HG03342 (cell line): Measurements from ENCODE around the gene FRY.

Experiments
- ATAC-seq: cut with Tn5 transposase; IDR thresholded peaks from one replicate; pipeline ENCODE4 v1.9.1; 2021; ENCODE audit warnings: mild to moderate bottlenecking, moderate library complexity; ENCODE audit not compliant: unreplicated experiment

The FRY gene

DNA sequence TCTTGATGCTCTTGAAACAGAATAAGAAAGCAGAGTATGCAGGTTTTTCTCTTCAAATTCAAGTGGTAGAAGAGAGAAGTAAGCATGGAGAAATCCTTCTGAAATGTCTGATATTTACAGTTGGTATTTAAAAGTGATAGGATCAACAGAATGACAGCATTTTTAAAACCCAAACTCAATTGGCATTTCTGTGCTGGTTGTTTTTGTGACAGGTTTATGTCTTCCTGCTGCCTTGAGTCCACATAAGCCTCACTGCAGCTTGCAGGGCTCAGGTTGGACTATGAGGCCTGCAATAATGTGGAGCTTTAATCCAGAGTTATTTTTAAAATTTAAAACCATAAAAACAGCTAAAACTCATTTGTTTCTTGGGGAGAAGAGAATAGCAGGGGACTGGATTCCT, 178.5 kb downstream of the FRY start:
- no peak for ATAC-seq

DNA sequence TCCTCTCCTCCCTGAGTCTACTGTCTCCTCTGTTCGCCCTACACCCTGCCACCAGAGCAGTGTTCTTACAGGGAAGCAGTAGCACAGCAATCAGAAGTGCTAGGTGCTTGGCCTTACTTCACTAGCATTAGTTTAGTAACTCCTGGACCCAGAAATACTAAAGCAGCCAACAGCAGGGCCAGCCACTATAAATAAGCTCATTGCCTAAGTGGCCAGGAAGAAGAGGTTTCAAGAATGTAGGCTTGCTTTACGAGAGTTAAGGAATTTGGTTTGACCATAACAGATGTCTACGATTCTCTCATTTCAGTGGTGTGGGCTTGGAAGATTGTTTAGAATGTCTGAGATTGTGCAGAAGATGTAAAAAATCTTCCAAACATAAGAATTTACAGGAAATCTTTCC, 180.2 kb downstream of the FRY start:
- ATAC-seq: no peak

DNA sequence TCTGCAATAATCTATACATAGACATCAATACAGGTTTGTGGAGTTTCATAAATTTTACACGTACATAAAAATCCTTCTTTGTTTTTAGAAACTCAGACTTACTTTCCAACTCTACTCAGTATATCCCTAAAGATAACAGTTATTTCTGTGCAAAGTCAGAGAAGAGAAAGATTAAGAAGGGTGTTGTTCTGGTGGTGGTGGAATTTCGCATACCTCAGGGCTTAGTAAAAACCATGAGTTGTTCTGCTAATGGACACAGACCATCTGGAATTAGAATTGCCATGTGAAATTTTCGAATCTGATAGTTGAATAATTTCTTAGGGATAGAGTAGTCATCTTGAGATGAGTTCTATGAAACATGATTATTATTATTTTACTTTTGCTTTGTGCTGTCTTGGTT, 180.8 kb downstream of the FRY start:
- no peak for ATAC-seq

DNA sequence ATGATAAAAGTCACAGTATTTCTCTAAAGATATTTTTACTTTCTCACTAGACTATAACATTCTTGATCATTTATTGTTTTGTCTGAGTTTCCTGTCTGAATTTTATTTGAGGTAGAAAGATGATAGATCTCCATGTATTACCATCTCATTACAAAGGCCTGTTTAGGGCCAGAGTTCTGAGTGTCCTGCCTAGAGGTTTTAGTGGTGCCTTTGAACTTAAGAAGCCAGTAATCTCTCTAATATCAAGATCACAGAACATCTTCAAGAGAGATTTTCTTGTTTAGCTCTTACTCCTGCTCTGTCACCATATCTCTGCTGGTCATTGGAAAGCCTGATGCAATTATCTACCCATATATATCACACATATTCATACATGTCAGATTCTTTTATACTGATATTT, 182.1 kb downstream of the FRY start:
- no peak for ATAC-seq

DNA sequence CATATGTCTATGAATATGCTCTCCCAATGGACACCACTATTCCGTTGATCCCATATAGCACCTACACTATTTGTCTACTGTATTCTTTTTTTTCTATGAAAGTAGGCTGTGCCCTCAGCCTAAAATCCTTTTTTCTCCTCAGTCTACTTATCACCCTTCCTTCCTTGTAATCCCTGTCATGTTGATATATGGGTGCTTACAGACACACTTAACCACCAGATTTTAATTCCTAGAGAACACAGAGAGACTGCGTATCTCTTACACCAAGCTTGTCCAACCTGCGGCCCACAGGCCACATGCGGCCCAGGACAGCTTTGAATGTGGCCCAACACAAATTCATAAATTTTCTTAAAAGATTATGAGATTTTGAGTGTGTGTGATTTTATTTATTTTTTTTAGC, 182.5 kb downstream of the FRY start:
- no peak for ATAC-seq

DNA sequence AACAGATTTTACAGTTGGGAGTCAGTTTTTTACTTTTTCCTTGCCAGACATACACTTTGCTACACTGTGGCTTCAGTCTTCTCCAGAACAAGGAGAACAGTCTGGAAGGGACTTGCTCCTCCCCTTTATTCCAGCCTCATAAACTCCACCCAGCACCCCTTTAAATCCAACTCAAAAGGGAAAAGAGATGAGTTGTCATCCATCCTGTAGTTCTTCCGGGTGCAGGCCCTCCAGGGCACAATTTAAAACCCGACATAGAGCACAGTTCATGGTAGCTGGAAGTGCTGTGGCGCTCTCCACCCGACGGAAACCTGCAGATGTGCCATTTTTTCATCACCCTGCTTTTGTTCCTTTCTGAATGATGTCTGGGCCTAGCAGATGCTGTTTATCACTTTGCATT, 184.7 kb downstream of the FRY start:
- no peak for ATAC-seq

DNA sequence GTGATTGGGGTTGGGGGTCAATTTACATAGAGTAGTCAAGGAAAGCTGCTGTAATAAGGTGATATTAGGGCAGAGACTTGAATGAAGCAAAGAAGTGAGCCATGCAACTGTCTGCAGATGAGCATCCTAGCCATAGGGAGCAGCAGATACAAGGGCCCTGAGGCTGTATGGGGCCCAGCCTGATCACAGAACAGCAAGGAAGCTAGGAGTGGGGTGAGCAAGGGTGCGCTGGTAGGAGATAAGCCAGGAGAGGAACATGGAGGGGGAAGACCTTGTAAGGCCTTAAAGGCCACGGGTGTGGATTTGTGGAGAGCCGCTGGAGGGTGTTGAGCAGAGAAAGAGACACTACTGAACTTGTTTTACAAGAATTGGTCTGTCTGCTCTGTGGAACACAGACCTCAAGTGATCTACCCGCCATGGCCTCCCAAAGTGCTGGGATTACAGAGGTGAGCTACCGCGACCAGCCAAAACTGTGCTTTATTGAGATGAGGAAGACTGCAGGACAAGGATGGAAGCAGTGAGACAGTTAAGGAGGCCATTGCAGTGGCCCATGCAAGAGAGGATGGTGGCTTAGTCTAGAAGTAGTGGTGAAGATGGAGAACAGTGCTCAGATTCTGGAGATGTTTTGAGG, 190.6 kb downstream of the FRY start:
- ATAC-seq: no peak

DNA sequence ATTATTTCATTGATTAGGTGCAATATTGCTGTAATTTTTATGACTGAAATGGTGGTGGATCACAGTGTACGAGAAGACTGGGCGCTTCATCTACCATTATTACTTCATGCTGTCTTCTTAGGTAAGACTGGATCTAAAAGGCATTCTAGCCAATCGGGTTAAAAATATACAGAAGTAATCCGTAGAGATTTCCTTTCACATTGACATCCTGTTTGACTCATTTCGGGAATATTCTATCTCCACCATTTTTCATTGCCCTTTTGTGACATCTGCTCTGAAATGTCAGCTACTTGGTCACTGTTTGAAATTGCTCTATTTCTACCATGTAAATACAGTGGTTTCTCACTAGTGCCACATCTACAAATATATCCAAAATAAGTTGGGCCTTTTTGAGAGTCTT, 193.3 kb downstream of the FRY start:
- ATAC-seq: no peak

DNA sequence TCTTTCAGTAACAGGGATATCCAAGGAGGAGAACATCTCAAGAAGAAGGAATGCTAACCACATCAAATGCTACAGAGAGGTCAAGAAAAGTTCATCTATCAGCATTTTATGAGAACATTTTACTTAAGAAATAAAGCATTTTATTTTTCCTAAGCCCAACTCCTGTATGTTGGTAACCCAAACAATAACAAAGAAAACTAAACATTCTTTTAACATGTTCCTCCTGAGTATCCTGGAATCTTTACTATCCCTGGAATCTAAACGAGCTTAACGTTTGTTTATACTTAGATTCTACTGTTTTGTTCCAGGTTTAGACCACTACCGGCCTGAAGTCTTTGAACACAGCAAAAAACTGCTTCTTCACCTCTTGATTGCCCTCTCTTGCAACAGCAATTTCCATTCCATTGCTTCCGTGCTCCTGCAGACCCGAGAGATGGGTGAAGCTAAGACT, 193.9 kb downstream of the FRY start:
- no peak for ATAC-seq

DNA sequence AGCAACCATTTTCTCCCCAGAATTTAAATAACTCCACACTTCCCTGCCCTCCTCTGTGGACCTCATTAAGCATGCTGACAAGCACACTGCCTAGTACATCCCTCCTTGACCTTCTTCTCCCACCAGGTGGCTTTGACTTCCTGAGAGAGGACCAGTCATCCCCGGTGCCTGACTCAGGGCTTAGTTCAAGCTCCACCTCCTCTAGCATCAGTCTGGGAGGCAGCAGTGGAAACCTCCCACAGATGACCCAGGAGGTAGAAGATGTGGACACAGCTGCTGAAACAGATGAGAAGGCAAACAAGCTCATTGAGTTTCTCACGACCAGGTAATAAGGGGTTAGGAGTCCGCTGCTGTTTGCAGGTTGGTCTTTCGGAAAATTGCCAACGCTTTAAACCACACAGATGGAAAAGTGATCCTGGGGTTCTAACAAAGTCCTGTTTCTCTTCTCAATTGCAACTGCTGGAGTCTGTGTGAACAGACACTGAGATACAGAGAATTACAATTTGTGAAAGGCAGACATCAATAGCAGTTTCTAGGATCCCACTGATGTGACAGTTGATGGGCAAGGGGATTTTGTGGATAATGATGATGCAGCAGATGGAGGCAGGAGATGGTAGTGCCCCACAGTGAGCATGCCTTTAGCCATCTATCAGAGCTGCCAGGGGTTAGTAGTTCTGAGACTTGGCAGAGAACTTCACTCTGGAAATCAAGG, 196.9 kb downstream of the FRY start:
- ATAC-seq: no peak

DNA sequence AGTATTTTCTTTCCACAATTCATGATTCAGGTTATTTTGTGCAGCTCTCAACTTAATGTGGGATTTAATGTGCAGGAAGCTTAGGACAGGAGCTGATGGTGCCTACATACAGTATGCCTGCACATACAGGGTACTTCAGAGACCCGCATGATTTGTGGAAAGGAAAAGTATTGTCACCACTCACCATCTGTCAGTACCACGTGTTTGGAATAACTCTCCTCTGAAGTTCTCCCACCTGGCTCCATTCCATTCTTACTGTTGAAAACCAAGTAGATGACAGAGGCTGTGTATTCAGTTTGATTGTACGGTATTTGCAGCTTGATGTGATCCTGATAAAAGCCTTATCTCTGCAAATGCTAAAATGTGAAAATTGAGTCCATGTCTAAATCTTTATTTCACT, 197.9 kb downstream of the FRY start:
- ATAC-seq: no peak

DNA sequence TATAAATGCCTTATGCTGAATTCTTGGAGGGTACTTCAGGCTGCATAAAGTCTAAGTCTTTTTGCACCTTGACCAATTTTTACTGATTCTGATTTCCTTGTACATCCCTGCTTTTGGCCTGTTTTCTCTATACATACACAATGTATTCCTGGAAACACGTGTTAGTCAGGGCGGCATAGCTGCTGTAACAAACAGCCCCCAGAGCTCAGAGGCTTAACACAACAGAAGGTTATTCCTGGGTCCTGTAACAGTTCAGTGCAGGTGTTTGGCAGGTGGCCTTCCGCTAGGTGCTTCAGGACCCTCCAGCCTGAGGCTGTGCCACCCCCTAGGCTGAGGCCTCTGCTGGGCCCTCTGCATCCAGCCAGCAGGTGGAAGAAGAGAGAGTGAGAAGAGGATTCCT, 200.7 kb downstream of the FRY start:
- ATAC-seq: no peak

DNA sequence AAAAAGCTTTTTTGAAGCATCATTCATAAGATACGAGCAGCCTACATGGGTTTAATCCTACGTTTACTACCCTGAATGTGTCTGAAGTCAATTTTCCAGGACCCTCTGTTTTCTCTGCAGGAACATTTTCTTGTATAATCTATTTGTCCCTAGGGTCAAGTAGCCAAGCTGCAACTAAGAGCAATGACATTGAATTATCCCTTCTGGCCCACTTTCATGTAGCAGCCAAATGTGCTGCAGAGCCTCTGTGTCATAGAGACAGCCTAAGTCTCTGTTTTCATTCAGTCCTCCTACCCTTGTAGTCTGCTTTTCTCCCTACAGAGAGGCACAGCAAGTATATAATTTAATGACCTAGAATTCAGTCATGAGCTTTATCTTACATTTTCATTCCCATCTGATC, 201.5 kb downstream of the FRY start:
- no peak for ATAC-seq

DNA sequence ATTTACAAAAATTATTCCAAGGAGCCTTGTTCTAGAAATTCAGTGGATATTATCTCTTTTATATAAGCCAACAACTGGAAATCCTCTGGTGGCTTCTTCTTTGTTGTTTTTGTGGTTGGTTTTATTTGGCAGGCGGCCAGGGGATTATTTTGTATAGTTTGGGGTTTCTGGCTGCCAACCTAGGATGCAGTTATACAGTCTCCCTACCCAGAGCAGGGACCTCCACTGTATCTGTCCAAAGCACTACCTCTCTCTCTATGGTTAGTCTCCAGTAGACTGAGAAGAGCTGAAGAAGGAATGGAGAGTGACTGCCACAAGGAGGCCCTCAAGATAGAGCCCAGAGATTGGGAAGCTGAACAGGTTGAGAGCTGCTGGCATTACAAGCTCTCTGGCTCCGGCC, 203.3 kb downstream of the FRY start:
- ATAC-seq: no peak

DNA sequence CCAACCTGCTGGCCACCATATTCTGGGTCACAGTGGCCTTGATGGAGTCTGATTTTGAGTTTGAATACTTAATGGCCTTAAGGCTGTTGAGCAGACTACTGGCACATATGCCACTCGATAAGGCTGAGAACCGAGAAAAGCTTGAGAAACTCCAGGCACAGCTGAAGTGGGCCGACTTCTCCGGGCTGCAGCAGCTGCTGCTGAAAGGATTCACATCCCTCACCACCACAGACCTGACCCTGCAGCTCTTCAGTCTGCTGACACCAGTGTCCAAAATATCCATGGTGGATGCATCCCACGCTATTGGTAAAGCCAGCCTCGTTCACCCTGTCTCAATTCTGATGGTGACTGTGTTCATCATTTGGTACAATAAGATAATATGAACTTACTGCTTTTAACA, 206.1 kb downstream of the FRY start:
- no peak for ATAC-seq

DNA sequence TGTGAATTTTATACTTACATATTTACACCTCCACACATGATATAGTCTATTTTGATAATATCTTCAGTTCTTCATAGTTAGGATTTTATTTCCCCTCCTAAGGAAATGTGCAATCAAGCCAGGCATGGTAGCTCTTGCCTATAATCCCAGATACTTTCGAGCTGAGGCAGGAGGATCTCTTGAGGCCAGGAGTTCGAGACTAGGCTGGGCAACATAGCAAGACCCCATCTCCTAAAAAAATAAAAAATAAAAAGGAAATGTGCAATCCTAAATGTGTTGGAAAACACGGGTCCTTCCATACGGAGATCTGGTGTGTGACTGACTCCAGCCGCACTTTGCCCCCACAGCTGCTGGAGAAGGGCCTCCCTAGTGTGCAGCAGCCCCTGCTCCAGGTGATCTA, 212.1 kb downstream of the FRY start:
- no peak for ATAC-seq

DNA sequence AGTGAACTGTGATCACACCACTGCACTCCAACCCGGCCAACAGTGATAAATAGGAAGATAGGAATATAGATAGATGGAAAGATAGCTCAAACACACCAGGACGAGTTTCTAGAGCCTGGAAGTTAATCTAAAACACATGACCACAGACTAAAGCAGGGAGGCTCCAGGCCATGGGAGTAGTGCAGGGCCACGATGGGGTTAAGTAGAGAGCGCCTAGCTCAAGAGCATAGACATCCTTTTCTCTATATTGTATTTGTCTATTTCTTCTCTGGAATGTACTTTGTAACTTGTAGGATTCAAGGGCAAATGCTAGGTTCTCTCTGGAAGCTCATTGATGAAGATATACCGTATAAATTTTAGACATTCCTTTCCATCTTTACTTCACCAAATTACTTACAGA, 214.0 kb downstream of the FRY start:
- ATAC-seq: no peak

DNA sequence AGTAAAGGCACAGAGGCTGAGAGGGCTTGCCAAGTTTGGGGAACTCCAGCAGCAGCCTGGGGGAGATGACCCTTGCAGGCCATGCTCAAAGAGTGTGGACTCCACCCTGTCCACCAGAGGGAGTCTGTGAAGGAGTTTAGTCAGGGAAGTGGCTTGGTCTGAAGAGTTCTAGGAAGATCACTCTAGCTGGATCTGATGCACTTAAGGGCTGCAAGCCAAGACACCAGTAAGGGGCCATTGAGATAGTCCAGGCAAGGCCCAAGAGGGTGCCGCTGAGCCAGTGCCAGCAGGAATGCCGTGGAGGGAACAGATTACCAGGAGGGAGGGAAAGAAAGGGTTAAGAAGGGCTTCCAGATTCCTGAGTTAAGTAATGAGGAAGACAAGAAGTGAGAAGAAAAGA, 214.9 kb downstream of the FRY start:
- peak; percentile 96 for ATAC-seq

DNA sequence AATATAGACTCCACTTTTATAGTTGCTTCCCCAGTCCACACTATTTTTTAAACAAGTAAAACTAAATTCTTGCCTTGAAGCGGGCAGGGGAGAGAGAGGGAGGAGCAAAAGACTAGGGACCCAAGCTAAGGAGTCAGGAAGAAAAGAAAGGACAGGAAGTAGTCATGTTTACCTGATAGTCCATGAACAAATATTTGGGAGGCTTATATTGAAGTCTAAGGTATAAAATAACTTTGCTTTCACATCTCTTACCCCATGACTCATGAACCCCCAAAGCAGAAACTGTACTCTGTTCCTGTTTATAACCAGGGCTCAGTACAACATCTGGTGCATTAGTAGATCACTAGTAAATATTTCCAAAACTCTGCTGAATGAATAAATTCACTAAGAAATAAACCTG, 216.3 kb downstream of the FRY start:
- ATAC-seq: no peak

DNA sequence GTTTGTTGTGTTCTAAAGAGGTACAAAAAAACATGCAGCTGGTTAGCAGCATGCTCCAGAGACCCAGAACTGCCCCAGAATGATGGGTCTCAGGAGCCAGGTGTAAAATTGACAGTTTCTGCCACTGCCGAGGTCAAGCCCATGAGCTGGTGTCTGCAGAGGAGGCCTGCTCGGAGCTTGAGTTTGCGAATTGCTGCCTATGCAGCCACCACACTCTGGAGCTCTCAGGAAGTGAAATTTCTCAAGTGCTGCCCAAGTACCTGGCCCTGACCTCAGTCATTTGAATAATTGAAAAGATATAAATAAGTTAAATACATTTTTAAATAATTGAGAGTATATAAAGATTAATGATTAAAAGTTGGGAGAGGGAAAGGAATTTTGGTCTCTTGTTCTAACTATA, 217.2 kb downstream of the FRY start:
- no peak for ATAC-seq

DNA sequence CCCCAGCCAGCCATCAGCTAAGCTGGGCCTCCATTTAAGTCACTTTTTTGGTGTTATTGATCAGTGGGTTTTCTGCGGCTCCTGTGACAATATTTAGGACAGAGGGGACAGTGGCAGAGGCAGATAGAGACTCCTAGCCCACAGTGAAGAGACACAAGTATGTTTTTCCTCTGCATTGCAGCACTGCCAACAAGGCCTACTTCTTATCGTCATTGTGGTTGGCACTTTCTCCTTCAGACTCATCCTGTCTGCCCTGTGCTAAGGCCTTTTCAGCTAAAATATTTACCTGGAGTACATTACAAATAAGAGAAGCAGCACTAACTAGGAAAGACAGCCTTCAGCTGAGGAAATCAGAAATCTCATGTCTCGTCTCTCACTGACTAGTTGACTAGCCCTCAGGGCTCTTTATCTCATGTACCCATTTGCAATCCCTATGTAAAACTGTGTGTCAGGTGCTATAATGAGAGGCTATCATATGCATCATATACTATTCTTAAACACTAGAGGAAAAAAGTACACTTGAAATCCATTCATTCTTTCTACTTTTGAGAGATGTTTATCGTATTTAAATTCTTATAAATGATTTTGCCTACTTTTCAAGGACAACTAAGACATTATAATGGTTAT, 221.4 kb downstream of the FRY start:
- no peak for ATAC-seq

DNA sequence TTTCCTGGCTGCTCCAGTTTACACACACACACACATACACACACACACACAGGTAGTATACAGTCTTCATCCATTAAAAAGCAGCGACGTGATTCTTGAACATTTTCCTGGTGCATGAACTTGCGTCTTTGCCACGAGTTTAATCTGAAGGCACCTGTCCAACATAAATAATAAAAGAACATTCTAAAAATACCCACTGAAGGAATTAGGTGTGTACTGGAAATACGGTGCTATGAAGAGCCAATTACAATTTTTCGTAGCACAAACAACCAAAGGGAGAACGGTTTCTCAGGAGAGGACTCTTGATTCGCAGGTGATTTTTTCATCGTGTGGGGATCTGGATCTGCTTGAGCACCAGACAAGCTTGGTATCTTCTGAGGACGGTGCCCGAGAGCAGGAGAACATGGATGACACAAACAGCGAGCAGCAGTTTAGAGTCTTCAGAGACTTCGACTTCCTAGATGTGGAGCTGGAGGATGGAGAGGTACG, 222.4 kb downstream of the FRY start:
- no peak for ATAC-seq
